ENCODE results near the gene TNFRSF13B. TPM values are rescaled to one million over a fixed set of nuclear protein-coding genes. Genes with fewer than 3 reads are reported as not detected.
A peak's percentile ranks its signal among the peaks of the same experiment; 100 is the strongest.
"Not testable (repeated sequence)": the region's sequence is repeated elsewhere in the genome, so short reads cannot be mapped to it uniquely, and the experiment has no call there.

Gene TNFRSF13B
- total RNA-seq, 1 donor from 2014 or later: not detected

DNA sequence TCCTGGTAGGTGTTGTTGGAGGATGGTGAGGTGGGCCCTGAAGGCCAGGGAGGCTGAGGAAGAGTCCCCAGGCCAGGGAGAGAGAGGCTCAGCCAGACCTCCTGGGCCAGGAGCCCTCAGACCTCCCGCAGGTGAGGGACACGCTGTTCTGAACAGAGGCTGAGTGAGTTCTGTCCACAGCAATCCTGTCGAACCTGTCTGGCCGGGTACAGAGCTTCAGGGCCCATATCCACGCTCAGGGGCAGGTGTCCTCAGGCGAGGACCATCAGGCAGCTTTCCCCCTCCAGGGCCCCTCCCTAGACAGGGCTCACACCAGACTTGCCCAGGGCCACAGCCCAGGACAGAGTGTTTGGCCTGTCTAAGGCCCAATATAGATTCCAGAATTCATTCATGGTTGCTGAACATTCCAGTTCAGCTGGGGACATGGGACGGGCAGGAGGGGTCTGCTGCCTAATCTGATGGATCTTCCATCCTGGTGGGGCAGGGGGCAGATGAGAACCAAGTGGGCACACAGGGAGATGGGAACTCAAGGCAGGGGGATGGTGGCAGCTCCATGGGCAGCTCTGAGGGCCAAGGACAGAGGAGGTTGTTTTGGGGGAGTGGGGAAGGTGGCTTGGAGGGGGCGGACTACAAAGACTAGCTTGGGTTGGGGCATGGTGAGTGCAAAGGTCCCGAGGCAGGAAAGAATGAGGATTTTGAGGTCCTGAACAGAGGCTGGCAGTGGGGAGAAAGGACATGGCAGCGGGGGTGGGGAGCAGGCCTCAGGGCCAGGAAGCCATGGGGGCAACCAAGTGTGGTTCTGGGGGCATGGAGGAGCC is 46.9 kb upstream of the TNFRSF13B start:
- TF ChIP-seq CTCF (IDR thresholded peaks at IDR 0.05; ENCODE audit: insufficient read depth, low read length, poor library complexity, severe bottlenecking): no peak
- no peak for DNase-seq (ENCODE audit: low read depth)
- Histone ChIP-seq H3K4me3 (ENCODE audit: low read depth, low read length) (no peak overlapping the region), H3K36me3 (ENCODE audit: control insufficient read depth, insufficient read depth, low read length) (no peaks in the 10 kb centered on the region), H3K27me3 (ENCODE audit: control insufficient read depth, insufficient read depth, low read length) (no peaks in the 10 kb centered on the region)

- Histone ChIP-seq H3K4me3 (ENCODE audit: low read depth, low read length) (no peak overlapping the region), H3K36me3 (ENCODE audit: control insufficient read depth, insufficient read depth, low read length) (no peaks in the 10 kb centered on the region), H3K27me3 (ENCODE audit: control insufficient read depth, insufficient read depth, low read length) (no peaks in the 10 kb centered on the region)
- TF ChIP-seq CTCF (IDR thresholded peaks at IDR 0.05; ENCODE audit: insufficient read depth, low read length, poor library complexity, severe bottlenecking): no peak
- DNase-seq (ENCODE audit: low read depth): no peak
Measured at GRCh38 chr17:17018021-17018441, 46.1 kb upstream of the TNFRSF13B start.

- no peak for DNase-seq (ENCODE audit: low read depth)
- Histone ChIP-seq H3K4me3 (ENCODE audit: low read depth, low read length) (no peak overlapping the region), H3K27me3 (ENCODE audit: control insufficient read depth, insufficient read depth, low read length) (no peaks in the 10 kb centered on the region), H3K36me3 (ENCODE audit: control insufficient read depth, insufficient read depth, low read length) (no peaks in the 10 kb centered on the region)
- no peak for TF ChIP-seq CTCF (IDR thresholded peaks at IDR 0.05; ENCODE audit: insufficient read depth, low read length, poor library complexity, severe bottlenecking)
Measured at GRCh38 chr17:17017343-17018014, 45.6 kb upstream of the TNFRSF13B start.

DNA sequence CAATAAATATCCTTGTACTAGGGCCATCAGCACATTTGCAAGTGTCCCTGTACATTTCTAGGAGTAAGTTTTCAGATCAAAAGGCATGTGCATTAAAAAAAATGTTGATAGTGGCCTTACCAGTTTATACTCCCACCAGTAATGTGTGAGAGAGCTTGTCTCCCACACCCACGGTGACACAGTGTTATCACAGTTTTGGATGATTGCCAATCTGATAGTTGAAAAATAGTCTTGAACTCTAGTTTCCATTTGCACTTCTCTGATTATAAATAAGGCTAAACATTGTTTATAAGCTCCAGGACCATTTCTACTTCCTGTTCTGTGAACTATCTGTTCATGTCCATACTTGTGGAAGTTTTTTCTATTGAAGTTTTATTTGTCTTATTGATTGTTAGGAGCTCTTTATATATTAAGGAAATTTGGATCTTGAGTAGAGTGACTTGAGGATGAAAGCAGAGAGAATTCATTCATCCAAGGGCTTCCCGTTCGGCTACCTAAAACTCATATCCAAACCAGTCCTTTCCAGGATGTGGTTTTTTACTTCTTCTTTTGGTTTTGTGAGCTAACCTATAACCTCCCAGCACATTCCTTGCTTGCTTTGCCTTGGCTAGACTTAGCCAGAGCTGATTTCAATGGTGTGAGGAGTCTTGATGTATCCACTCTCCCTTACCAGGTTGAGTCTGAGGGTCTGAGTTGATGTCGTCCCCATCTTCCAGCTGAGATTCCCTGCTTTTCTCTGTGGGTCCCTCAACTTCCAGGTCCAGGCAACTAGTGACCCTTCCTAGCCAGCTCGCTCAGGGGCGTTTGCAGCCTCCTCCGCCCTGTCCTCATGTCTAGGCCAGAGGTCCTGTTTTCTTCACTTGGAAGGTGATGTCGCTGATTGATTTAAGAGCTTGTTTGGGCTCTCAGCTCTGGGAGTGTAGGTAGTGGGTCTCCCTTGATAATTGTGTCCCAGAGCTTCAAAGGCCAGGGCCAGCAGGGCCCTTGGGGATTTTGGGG is 44.6 kb upstream of the TNFRSF13B start:
- DNase-seq (ENCODE audit: low read depth); H3K27me3 ChIP-seq (ENCODE audit: control insufficient read depth, insufficient read depth, low read length); H3K36me3 ChIP-seq (ENCODE audit: control insufficient read depth, insufficient read depth, low read length); H3K4me3 ChIP-seq (ENCODE audit: low read depth, low read length): not testable (repeated sequence)

DNA sequence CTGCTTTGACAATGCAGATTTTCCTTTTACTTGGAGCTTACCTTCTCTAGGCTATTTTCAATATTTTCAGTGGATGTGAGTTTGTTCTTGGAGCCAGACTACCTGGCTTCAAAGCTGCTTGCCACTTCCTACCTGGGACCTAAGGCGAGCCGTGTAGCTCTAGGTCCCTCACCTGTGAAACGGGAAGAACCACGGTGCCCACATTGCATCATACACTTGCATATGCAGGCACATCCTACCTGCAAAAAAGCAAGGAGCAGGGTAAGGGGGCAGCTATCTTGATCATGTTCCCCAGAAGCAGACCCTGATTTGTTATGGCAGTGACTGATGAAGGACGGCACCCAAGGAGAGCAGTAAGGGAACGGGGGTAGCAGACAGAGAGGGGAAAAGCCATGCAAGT is 43.3 kb upstream of the TNFRSF13B start:
- H3K4me3 ChIP-seq (ENCODE audit: low read depth, low read length): no peak overlapping the region
- TF ChIP-seq CTCF (IDR thresholded peaks at IDR 0.05; ENCODE audit: insufficient read depth, low read length, poor library complexity, severe bottlenecking): no peak
- DNase-seq (ENCODE audit: low read depth): no peak
- H3K36me3 ChIP-seq (ENCODE audit: control insufficient read depth, insufficient read depth, low read length): no peaks in the 10 kb centered on the region
- H3K27me3 ChIP-seq (ENCODE audit: control insufficient read depth, insufficient read depth, low read length): no peaks in the 10 kb centered on the region

- not testable (repeated sequence) for H3K4me3 ChIP-seq (ENCODE audit: low read depth, low read length); DNase-seq (ENCODE audit: low read depth); H3K36me3 ChIP-seq (ENCODE audit: control insufficient read depth, insufficient read depth, low read length); H3K27me3 ChIP-seq (ENCODE audit: control insufficient read depth, insufficient read depth, low read length)
Measured at GRCh38 chr17:17014748-17015124, 42.8 kb upstream of the TNFRSF13B start.

DNA sequence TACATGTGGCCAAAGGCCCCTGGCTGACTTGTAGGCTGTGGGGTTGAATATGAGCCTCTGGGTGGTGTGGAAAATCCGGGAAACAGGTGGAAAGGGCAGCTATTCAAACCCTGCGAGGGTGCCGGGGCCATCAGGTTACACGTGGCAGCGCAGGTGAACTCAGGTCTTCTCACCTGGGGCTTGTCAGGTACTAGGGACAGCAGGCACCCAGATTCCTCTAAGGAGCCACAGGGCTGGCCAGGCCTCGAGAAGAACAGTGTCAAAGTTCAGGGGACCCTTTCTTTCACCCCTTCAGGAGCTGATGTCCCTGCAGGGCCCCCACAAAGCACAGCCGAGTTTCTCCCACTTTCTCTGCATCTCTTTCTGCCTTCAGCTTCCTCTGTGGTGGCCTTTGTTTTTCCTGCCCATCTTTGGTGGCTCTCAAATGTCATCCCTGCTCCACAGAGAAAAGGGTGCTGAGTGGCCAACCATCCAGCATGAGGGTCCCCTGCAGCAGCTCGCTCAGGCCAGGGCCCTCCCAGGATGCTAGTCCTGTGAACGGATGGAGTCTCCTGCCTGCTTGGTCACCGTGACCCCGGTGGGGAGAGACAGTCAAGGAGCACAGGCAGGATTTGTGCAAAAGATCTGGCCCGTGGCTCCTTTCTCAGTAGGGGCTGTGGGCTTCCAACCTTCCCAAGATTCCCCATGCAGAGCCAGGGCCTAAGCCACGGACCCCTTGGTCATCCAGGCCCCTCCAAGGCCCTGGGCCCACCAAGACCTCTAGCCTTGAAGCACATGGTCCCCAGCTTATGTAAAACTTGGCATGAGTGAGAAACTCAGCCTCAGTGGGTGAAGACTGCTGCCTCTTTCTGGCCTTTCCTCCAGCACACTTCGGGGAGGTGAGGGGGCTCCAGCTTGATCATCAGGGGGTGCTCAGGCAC is 42.2 kb upstream of the TNFRSF13B start:
- not testable (repeated sequence) for H3K36me3 ChIP-seq (ENCODE audit: control insufficient read depth, insufficient read depth, low read length); DNase-seq (ENCODE audit: low read depth); H3K4me3 ChIP-seq (ENCODE audit: low read depth, low read length); H3K27me3 ChIP-seq (ENCODE audit: control insufficient read depth, insufficient read depth, low read length)

DNA sequence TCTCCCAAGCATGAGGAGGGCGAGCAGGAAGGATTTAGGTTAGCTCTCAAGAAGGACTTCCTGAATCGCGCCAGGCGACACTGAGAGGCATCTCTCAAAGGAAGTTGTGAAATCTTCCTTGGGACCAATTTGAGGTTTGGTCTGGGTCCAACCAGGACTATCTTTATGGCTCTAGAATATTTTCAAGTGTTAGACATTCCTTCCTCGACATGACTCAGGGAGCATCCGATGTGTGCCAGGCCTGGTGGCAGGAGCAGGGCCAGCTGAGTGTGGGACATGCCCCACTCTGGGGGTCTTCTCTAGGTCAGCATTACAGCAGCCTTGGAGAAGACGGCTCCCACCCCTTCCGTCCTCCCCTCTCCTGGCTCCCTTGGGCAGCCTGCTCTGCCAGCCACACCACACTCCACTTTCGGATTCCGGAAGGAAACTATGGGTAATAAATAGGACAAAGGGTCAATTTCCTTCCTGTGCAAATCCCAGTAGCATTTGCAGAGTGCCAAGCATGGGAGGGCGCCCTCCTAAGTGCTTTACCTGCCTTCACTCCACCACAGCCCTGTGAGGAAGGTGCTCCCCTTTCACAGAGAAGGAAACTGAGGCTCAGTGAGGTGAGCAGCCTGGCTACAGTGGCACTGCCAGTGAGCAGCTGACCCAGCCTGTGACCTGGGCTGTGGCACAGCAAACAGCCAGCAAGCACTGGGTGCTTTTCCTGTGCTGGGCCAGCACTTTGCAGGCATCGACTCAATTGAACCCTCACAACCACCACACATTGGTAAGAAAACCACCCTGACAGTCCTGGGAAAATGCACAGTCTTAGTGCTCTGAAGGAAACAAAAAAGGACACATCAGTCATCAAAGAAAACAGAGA is 39.4 kb upstream of the TNFRSF13B start:
- not testable (repeated sequence) for H3K4me3 ChIP-seq (ENCODE audit: low read depth, low read length); H3K27me3 ChIP-seq (ENCODE audit: control insufficient read depth, insufficient read depth, low read length); H3K36me3 ChIP-seq (ENCODE audit: control insufficient read depth, insufficient read depth, low read length)
- DNase-seq (ENCODE audit: low read depth): peak; percentile 73
